GM12878 (cell line): Measurements from ENCODE around the gene DHX29. TPM values are rescaled to one million over a fixed set of nuclear protein-coding genes. Genes with fewer than 3 reads are reported as not detected.
A peak's percentile ranks its signal among the peaks of the same experiment; 100 is the strongest.

ENCODE experiments used
- BCLAF1 ChIP-seq: fragments of 450-650 bp; IDR thresholded peaks from 2 replicates; pipeline ENCODE4 v1.6.1; 2017; ENCODE audit warnings: antibody characterized with exemption, mild to moderate bottlenecking, moderate library complexity
- BHLHE40 ChIP-seq, 2 experiments: fragments of 450-650 bp in 1 of 2; IDR thresholded peaks; 2 replicates each; pipeline ENCODE4 v1.6.1; 2011 to 2017; ENCODE audit warnings: low read depth in 2 of 2, borderline replicate concordance in 1 of 2, improper control_type of control experiment in 1 of 2, low read length in 1 of 2, mild to moderate bottlenecking in 1 of 2
- BRCA1 ChIP-seq: IDR thresholded peaks from 2 replicates; pipeline ENCODE4 v1.6.1; 2011; ENCODE audit warnings: low read depth, low read length, improper control_type of control experiment
- EED ChIP-seq: sonication (generic); IDR thresholded peaks from 2 replicates; pipeline ENCODE4 v1.6.1; 2016; ENCODE audit warnings: antibody characterized with exemption, low read depth
- HDAC6 ChIP-seq: fragments of 200-600 bp; sonication (generic); IDR thresholded peaks from one replicate; pipeline ENCODE4 v1.8.0; 2017; ENCODE audit warnings: antibody characterized with exemption; ENCODE audit not compliant: unreplicated experiment
- HSF1 ChIP-seq: fragments of 150-350 bp; IDR thresholded peaks from 2 replicates; pipeline ENCODE4 v1.6.1; 2014; ENCODE audit warnings: mild to moderate bottlenecking, low read depth, low read length
- IKZF1 ChIP-seq: fragments of 450-650 bp; conservative IDR thresholded peaks from 2 replicates; pipeline ENCODE4 v1.6.1; 2017; ENCODE audit warnings: antibody characterized with exemption, mild to moderate bottlenecking
- IRF5 ChIP-seq: fragments of 450-650 bp; IDR thresholded peaks from 2 replicates; pipeline ENCODE4 v1.6.1; 2017; ENCODE audit warnings: borderline replicate concordance
- KLF5 ChIP-seq: fragments of 450-650 bp; IDR thresholded peaks from 2 replicates; pipeline ENCODE4 v1.6.1; 2014; ENCODE audit warnings: mild to moderate bottlenecking; ENCODE audit not compliant: partially characterized antibody
- MLLT1 ChIP-seq: fragments of 450-650 bp; IDR thresholded peaks from 2 replicates; pipeline ENCODE4 v1.6.1; 2016; ENCODE audit warnings: mild to moderate bottlenecking
- POLR2A ChIP-seq: IDR thresholded peaks from 2 replicates; pipeline ENCODE4 v1.6.1; 2011; ENCODE audit warnings: low read depth, mild to moderate bottlenecking, low read length
- RBBP5 ChIP-seq: fragments of 200-600 bp; sonication (generic); conservative IDR thresholded peaks from 2 replicates; pipeline ENCODE4 v1.6.1; 2016
- SMARCA5 ChIP-seq: fragments of 450-650 bp; IDR thresholded peaks from 2 replicates; pipeline ENCODE4 v1.6.1; 2017; ENCODE audit warnings: mild to moderate bottlenecking
- SUZ12 ChIP-seq: fragments of 200-600 bp; sonication (generic); IDR thresholded peaks from one replicate; pipeline ENCODE4 v1.6.1; 2018; ENCODE audit warnings: antibody characterized with exemption, mild to moderate bottlenecking; ENCODE audit not compliant: unreplicated experiment
- TCF3 ChIP-seq: IDR thresholded peaks from 2 replicates; pipeline ENCODE4 v1.6.1; 2012; ENCODE audit warnings: low read depth, mild to moderate bottlenecking, low read length, borderline replicate concordance; ENCODE audit not compliant: insufficient read depth
- YBX1 ChIP-seq: fragments of 450-650 bp; IDR thresholded peaks from 2 replicates; pipeline ENCODE4 v1.6.1; 2016; ENCODE audit warnings: antibody characterized with exemption
- ZBED1 ChIP-seq: IDR thresholded peaks from 2 replicates; pipeline ENCODE4 v1.6.1; 2016; ENCODE audit warnings: borderline replicate concordance
- ZBTB11 ChIP-seq: fragments of 450-650 bp; formaldehyde crosslinking; IDR thresholded peaks from 2 replicates; pipeline ENCODE4 v1.5.0; 2022; ENCODE audit warnings: mild to moderate bottlenecking, missing genetic modification characterization
- ZNF207 ChIP-seq: fragments of 450-650 bp; IDR thresholded peaks from 2 replicates; pipeline ENCODE4 v1.6.1; 2014; ENCODE audit warnings: antibody characterized with exemption, mild to moderate bottlenecking, borderline replicate concordance
- polyA plus RNA-seq, 11 experiments: library from polyadenylated mRNA; depleted of rRNA in 4 of 11; unstranded in 6 of 11; stranded (reverse) in 5 of 11; fragments of >200 nt; fragmentation: Nextera tagmentation in 4 of 11; fragmentation: Illumina TruSeq in 1 of 11; extraction: Ambion mirVana in 4 of 11; extraction: Trizol in 1 of 11; gene quantifications; 1 replicate in 1 of 11; 2 replicates in 10 of 11; pipeline versions ENCODE4 v1.2.1 to v1.2.3, GENCODE V29; 2011 to 2016; ENCODE audit warnings: inconsistent platforms in 2 of 11, missing spikeins in 2 of 11, low read depth in 1 of 11
- total RNA-seq, 4 experiments: library from RNA; depleted of rRNA in 3 of 4; stranded (reverse); fragments of >200 nt in 3 of 4; fragmentation: Illumina TruSeq in 1 of 4; extraction: Trizol in 1 of 4; gene quantifications; 2 replicates each; pipeline versions ENCODE4 v1.2.1 to v1.2.3, GENCODE V29; 2013 to 2021

DHX29 gene
- total and polyA plus RNA-seq, 10 of the 15 experiments (the other 5 are each of a cell fraction or from before 2014, with no cell fraction given) = 5.3 to 49.1 (median 17.2) TPM

GRCh38 chr5:55307383-55308253 lies at the start of gene DHX29, which contains the start of gene MTREX (continued):
- no peak for TF ChIP-seq BCLAF1
- no peak; the same call in 1 of the 2 replicates for TF ChIP-seq HSF1
- TF ChIP-seq BHLHE40 (IDR thresholded peaks at IDR 0.05; ENCODE audit: borderline replicate concordance in 1 of 2, low read depth in 2 of 2, low read length in 1 of 2) = peak; percentile 61; a peak in 3 of 4 replicates
- peak; percentile 98 for TF ChIP-seq POLR2A
- no peak for TF ChIP-seq ZBTB11 (CRISPR knock-in tag)
- no peak for TF ChIP-seq BRCA1
- TF ChIP-seq ZBED1 = no peak; the same call in 1 of the 2 replicates
- TF ChIP-seq MLLT1 = peak; percentile 87
- no peak; the same call in 1 of the 2 replicates for TF ChIP-seq RBBP5
- no peak; the same call in none of the 2 replicates for TF ChIP-seq EED
- TF ChIP-seq SMARCA5 = peak; percentile 16; the same call in 1 of the 2 replicates
- peak; percentile 25; the same call in 1 of the 2 replicates for TF ChIP-seq TCF3
- no peak for TF ChIP-seq HDAC6
- peak; percentile 77 for TF ChIP-seq KLF5
- TF ChIP-seq IKZF1 = peak; percentile 73
- TF ChIP-seq IRF5 = peak; percentile 44; the same call in 1 of the 2 replicates
- no peak for TF ChIP-seq SUZ12
- no peak; the same call in 1 of the 2 replicates for TF ChIP-seq ZNF207
- TF ChIP-seq YBX1 = no peak; the same call in 1 of the 2 replicates
